CD4-positive, alpha-beta T cell treated with Interleukin-17A for 4 hours (primary cell): Measurements from ENCODE around the gene RPS6KA2.

Experiments
- DNase-seq: peaks from one replicate; pipeline ENCODE4 v3.0.0-alpha.2; 2020; ENCODE audit warnings: mixed read lengths

Gene RPS6KA2

DNA sequence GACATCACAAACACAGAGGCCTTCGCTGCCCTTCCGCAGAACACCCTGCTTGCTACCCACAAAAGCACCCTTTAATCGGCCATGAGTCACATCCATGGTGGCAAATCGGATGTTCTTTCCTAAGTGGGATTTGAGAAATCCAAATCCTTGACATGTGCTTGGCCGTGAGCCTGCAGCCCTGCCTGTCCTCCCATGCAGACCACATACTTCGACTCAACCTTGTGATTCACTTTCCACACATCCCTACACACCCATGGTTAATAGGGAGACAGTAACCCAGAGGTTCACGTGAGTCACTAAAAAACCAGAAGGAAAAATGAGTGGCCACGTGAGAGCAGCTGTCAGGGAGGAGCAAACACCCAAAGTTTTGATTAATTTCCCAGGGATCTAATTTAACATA lies 59.9 kb downstream of the RPS6KA2 start:
- no peak for DNase-seq

DNA sequence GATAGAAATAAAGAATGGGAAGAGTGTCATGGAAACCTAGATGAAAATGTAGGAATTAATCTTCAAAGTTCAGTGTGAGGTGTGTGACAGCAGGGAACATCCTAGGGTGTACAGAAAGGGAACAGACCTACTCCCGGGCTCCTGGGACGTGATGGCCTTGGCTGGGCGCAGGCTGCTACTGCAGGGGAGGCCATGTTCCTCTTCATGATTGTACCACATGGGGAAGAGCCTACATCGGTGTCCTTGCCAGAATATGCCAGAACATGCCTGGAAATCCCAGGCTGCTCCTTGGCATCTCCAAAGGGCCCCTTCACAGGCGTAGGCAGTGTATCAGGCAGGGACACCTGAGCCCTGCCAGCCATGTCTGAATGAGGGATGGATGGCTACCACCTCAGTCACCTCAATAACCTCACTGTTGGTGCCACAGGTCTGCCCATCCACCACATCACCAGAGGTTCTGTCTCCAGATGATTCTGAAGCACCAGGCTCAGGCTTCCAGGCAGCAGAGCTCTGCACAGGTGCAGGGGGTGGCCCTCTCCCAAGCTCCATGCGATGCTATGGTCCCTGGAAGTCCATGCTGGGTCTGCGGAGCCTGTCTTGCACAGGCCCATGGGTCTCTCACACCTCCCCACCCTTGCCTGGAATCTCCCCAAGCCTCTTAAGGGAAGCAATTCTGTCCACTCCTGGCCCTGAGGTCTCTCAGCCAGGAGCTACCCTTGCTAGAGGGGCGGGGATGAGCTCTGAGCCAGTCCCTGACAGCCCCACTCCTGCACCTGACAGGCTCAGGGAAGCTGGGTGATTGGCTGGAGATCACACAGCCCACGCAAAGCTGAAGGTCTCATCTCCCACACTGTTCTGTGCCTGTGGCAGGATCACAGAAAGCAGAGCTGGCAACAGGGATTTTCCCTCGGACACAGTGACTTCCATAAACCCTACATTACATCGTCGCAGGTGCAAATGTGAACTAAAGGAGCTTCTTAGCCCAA lies 60.7 kb downstream of the RPS6KA2 start:
- no peak for DNase-seq

DNA sequence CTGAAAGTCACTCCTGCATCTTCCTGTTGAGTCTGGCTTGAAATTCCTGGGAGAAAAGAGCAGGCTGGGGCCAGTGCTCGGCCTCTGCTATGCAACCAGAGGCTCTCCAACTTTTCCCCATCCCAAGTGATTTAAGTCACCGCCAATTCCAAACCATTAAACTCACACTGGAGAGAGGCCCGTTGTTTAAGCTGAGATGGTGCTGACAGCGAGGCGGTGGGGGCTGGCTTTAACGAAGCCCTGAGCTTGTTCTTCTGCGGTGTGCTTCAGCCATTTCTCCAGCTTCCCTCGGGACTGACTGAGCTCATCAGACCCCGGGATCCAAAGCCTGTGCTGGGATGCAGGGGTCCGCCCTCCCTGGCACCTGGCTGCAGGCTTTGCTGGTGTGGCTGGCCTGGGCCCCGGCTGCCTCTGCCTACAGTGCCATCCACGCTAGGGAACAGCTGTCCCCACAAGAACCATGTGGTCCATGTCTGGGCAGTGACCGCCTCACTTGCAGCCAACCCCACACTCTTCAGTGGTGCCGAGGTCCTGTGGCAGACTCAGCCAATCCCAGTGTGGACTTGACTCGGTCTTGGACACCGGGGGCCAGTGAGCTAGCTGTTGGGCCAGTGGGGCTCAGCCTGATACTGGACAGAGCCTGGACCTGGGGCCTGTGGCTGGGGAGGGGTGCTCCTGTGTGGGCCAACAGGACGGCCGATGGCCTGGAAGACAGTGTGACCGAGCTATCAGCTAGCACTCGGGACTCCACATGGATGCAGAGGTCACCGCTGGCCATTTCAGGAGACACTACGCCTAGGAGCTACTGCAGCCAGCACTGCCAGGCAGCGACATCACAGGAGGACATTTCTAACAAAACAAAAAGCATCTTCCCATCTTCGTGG lies 61.7 kb downstream of the RPS6KA2 start:
- no peak for DNase-seq

DNA sequence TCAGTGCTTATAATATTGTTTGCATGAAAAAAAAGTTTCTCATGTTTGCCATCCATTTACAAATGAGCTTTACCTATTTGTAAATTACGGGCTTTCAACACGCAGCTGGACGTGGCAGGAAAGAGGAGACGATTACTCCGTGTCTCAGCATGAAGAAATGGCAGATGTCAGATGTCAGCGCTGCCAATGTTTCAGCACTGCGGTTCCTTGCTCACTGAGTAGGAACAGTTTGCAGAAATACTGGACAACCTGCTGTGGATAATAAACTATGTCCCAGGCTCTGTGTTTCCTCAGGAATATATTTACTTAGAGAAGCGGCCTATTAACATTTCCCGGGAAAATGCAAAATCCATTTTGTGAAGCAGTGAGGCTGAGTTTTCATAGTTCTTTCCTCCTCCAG lies 63.2 kb downstream of the RPS6KA2 start:
- DNase-seq, result no peak

DNA sequence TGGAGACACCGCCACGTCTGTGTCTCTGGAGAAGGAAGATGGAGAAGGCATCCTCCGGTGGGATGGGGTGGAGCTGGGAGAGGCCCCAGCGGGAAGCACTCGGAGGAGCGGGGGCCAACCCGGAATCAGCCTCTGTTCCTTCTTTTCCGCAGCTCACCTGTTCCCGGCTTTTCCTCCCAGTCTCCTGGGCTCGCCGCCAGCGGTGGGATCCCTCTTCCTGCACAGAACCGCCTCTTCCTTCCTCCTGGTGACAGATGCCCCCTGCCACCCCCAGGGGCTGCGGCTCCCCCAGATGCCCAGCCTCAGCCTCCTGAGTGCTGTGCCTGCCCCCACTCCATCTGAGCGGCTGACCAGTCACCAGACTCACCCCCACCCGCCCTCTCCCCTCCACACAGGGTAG lies 63.9 kb downstream of the RPS6KA2 start:
- no peak for DNase-seq

DNA sequence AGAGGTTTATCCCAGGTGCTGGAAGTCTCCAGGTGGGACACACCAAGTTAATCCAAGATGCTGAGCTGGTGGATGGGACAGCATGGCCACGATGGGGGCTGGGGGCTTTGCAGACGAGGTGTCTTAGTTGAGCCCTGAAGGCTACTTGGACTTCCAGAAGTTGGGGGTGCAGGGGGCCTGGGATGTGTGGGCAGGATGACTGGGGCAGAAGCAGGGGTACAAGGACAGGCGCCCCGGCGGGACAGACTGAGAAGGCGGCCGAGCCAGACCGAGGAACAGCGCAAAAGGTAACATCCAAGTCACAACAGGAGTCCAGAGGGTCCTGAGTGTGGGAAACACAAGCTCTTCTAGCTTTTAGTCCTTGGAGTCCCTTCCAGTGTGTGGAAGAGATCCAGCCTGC lies 64.3 kb downstream of the RPS6KA2 start:
- DNase-seq, result no peak

DNA sequence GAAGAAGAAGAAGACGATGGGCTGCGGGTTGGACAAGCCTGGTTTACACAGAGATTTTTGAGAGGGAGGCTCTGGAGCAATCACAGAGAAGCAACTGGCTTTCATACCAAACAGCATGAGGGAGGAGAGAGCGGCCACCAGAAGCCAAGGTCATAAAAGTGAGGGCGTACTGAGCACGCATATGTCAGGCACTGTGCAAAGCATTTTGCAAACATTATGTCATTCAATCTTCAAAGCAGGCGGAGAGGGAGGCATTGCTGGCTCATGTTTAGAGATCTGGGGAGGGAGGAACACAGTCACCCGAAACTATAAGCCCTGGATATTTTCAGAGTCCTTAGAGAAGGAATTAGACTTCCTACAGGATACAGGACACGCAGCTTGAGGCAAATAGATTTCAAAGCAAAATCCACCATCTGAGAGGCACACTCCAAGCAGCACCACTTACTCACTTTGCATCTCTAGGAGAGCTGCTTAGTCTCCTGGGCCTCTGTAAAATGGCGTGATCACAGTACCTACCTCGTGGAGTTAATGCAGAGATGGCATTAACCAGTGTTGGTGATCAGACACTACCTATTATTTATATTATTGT lies 65.2 kb downstream of the RPS6KA2 start:
- no peak for DNase-seq

DNA sequence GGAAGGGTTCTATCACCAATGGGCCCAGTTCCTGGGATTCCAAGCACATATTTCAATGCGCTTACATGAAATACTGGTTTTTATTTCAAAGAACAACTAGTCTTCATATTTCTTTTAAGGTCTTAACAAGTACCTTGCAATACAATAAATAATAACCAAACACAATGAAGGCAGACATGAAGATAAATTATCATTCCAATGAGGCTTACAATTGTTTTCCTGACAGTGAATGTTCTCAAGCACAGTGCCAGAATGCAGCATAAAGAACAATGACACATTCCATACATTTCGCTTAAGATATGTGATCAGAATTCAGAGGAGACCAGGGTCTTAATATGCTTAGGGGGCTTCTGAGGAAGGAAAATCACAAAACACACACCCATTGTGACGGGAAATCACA lies 66.8 kb downstream of the RPS6KA2 start:
- no peak for DNase-seq

DNA sequence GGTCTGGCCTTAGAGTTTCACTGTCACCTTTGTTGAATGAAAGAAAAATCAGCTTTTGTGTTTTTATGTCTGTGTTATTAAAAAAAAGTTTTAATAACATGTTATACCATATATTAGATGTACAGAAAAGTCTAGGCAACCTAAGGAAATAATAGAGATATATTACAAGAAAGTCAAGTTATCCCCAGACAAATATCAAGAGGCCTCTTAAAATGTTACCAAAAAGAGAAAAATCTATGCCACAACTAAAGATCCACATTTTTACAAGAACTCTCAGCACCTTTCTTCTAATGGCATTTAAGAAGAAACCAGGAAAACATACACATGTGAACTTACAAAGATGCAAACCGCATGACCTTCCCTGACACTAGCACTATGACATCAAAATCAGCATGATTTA lies 67.4 kb downstream of the RPS6KA2 start:
- no peak for DNase-seq

DNA sequence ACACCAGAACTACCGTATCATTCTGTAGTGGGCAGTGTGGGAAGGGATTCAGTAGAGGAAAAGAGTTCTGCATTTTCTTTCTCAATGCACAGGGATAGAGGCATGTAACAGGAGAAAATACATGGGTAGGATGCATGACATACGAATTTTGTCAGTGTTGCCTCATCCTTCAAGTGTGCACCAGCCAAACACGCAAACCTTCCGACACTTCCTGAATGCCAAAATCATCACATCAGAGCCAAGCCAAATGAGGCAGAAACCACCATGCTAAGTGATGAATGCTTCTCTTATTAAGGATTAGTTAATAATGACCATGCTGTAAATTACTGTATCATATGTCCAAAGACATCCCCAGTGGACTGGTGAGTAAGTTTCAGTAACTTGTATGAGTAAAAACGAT lies 67.8 kb downstream of the RPS6KA2 start:
- DNase-seq, result no peak

DNA sequence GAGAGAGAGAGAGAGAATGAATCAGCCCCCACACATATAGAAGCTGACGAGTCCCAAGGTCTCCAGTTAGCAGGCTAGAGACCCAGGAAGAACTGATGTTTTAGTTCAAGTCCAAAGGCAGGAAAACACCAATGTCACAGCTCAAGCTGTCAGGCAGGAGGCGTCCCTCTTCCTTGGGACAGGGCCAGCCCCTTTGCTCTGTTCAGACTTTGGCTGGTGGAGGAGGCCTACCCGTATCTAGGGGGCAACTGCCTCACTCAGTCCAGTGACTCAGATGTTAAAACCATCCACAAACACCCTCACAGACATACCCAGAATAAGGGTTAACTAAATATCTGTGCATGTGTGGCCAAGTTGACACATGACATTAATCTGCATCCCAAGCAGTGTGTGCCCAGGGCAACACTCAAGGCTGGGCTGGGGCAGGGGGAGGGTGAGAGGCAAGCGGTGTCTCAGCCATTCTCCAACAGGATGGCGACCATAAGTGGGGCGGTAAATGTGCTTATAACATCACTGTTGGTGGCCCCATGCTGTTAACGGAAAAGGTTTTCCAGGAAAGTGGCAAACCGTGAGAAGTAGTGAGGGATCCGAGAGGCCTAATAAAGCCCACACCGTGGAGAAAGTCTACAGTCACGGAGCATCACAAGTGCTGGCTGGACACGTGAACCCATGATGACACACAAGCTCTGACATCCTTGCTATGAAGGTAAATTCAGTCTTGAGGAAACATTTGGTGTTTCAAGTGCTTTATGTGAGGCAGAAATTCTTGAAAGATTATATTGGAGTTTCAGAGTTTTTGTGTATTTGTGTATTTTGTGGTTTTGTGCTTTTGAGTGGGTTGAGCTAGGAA lies 68.7 kb downstream of the RPS6KA2 start:
- no peak for DNase-seq

DNA sequence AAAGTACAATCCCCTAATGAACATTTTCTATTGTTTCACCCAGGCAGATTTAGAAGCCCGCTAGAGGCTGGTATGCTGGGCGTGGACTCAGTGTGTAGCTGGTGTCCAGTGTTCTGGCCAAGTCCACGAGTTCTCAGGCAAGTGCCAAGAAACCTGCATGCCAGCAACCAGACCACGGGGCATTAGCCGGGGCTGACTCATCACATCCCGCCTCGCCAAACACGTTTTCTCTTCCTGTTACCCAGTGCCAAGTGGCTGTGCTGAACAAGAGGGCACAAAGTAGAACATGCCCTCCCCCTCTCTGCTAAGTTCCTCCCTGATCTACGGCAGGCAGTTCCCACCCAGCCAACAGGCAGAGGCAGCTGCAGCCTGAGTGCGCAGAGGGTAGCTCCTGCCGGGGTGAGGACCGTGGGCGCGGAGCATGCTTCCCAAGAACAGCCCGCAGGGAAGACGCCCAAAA lies 70.2 kb downstream of the RPS6KA2 start:
- peak; percentile 28 for DNase-seq

DNA sequence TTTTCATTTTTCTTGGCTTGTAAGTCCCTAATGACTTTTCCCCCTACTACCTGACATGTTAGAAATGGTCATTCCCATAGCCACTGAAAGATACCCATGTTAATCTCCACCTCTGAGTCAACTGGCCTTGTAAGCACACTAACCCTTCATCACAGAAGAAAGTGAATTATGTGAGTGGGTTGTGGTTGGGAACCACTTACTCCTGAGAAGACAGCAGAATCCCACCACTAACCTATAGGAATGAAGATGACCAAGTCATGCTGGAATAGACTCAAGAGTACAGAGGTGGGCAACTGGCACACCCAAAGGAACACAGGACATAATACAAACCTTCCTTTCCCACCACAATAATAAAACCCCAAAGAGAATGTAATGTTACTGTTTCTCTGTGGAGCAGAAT lies 70.7 kb downstream of the RPS6KA2 start:
- no peak for DNase-seq

DNA sequence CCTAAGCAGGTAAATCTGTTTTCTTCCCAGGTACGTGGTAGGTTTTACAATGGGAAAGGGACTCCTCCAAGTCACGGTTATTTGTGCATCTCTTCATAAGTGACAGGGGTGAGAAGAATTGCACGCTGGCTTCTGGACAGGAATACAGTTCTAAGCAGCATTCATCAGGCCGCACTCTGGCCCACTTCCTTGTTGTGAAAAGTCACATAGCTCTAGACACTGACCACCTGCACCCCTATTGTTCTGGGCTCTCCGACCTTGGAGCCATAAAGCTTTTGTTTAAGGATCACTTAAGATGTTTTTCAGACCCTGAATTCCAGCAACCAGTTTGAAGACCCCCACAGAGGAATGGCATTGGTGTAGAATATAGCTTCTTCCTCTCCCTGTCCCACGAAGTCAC lies 72.0 kb downstream of the RPS6KA2 start:
- DNase-seq, result no peak

DNA sequence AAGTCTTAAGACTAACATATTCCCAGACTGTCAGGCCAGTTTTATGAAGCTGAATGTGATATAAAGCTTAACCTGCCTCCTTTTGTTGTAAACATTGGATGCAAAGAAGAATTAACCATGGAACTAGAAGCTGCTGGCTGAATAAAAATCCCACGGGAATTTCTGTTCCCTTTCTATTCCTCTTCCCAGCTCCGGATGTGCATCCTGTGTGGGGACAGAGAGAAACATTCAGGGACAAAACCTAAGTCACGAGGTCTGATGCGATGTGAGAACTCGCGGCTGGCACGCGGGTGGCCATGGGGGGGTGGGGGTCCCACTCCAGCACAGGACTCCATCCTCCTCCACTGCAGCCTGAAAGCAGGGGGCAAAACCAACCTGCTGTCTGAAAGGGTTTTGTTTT lies 72.7 kb downstream of the RPS6KA2 start:
- no peak for DNase-seq

DNA sequence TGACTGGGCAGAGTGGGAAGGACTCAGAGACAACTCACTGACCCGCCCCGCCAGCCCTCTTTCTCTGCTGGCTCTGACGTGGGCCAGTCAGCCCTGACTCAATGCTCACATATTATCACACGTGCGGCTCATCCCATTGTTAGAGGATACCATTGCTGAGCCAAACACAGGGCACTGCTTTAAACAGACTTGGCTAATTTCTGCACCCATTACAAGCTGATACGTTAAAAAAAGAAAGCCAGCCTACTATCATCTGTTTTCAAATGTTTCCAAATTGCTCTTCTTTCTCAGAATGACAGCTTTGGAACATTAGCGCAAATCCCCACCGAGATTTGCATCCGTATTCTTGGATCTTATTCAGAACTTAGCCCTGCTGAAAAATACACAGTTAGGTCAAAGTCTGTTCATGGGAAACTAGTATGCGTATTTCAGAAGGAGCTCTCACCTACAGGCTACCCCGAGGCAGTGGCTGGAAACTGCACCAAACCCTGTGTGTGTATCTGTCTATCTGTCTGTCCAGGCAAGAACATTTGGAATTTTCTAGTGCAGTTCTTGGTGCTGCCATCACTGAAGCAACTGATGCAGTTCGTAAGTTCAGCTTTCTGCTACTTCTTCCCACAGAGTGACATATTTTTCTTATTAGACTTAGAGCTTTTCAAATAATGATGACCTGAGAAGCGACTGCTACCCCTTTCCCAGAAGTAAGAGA lies 73.3 kb downstream of the RPS6KA2 start:
- DNase-seq, result no peak

DNA sequence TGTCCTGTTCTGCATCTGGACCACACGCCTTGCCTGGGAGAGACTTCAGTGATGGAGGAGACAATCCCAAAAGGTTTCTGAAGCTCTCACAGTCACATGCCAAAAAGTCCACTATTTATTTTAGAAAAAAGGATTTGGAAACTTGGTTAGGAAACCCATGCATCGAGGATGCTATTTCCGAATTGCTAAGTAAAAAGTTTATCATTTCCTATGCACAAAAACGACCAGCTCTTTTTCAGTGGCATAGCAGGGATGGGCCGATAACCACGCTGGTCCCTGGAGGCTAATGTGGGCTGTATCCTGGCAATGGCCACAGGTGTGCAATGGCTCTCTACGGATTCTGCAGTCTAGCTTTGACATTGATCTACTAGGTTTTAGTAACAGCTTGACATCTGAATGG lies 74.5 kb downstream of the RPS6KA2 start:
- no peak for DNase-seq

DNA sequence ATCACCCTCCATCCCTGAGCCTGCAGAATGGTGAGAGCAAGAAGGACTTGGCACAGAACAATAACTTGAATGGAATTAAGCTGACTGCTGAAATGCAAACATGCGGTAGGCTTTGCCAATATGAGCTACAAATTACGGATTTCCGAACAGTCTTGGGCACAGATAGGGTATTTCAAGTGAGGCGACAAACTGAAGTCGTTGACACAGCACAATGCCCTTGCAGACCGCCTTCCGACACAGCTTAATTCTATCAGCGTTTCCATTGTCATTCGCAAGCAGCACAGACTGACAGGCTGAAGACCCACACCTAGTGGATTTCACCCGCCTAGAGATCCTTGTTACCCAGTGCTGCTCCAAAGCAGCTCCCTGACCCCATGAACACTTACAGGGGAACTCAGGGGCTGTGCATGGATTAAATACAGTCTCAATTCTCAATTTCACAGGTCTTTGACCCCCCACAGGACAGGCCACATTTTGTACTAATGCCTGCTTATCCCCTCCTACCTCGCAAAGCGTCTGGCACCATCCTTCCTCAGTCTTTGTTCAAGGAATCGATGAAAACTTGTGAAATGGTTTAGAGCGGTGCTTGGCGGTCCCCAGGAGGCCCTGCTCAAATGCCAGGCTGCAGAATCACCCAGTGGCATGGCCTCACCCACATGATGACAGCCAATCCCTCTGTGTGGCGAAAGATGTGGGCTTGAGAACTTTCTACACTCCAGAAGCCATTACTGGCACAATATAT lies 75.1 kb downstream of the RPS6KA2 start:
- no peak for DNase-seq

DNA sequence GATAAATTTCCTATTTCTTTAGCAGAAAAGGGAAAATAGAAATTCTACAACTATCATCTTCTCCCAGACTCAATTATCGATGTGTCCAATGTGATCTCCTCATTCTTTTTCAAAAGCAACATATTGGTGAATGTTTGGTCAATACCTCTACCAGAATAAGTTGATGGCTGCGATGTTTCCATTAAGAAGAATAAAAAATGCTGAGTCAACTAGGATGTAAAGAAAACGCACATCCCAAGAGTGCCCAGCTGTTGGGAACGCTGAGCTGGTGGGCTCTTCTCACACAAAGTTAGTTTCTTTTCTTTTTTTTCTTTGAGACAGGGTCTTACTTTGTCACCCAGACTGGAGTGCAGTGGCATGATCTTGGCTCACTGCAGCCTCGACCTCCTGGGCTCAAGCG lies 80.4 kb downstream of the RPS6KA2 start:
- no peak for DNase-seq

DNA sequence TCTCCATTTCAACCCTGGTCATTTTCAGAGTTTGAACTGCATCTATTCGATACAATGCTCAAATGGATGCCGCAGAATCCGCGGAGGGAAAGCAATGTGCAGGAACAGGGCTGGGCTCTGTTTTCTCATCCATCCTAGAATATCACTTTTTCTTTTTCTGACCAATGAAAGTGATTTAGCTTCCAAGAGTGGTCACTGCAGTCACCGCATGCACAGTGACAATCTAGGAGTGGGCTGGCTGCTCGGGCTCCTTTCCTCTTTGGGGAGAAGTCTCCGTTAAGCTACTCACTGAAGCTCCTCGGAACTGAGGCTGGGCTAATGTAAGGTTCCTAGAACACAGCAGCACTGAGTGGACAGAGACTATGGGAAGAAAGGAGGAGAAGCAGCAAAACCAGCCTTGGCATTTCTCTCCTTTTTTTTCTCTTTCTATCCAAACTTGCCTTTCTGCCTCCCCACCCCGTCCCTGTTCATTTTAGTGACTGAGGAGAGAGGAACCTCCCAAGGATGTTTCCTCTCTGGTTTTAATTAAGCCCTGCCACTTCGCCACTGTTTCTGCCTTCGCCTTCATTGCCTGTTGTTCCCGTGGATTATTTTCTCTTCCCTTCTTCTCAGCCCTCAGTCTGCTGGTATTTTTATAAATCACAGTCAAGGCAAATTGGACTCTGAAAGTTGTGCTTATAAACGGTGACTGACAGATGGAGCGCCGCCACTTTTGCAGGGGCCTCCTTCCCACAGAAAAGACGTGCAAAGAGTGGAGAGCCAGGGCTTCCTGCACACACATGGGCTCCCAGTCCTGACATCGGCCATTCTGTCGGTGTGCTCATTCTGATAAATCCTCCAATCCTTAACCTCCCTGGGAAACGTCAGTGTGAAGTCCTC lies 81.7 kb downstream of the RPS6KA2 start:
- no peak for DNase-seq
